ENCODE results near the gene KHSRP. TPM values are rescaled to one million over a fixed set of nuclear protein-coding genes. Genes with fewer than 3 reads are reported as not detected.

Gene KHSRP
- total RNA-seq, 2 donors from 2014 or later = 146 to 277 TPM

- Histone ChIP-seq H3K4me1 (replicated peaks) (no peaks in the 10 kb centered on the region), H3K27me3 (replicated peaks; ENCODE audit: insufficient read depth) (no peaks in the 10 kb centered on the region), H3K27ac (no peak overlapping the region), H3K4me3 (no peak overlapping the region), H3K36me3 (peaks cover 0 to 11% of the 10 kb centered on the region in 2 donors), H3K9me3 (no peaks in the 10 kb centered on the region)
- TF ChIP-seq POLR2A (IDR thresholded peaks at IDR 0.05) (no peak), POLR2AphosphoS5 (IDR thresholded peaks at IDR 0.05) (no peak), CTCF (IDR thresholded peaks at IDR 0.05) (no peak)
- no peak for DNase-seq (ENCODE audit: low spot score)
- intact Hi-C loops (cut with DNase I) = no loop called here
- 94% methylated on average over 7 of the region's 7 CpGs for WGBS
Measured at GRCh38 chr19:6451583-6452222, 27.1 kb upstream of the KHSRP start.

- Histone ChIP-seq H3K4me3 (no peak overlapping the region), H3K9me3 (no peaks in the 10 kb centered on the region), H3K4me1 (replicated peaks) (no peaks in the 10 kb centered on the region), H3K27me3 (replicated peaks; ENCODE audit: insufficient read depth) (no peaks in the 10 kb centered on the region), H3K36me3 (peaks cover 0 to 11% of the 10 kb centered on the region in 2 donors), H3K27ac (no peak overlapping the region)
- WGBS = 99% methylated on average over 5 of the region's 5 CpGs
- TF ChIP-seq CTCF (IDR thresholded peaks at IDR 0.05) = no peak
- no peak for DNase-seq (ENCODE audit: low spot score)
- intact Hi-C loops (cut with DNase I) = no loop called here
Measured at GRCh38 chr19:6450166-6450565, 25.6 kb upstream of the KHSRP start.

GRCh38 chr19:6448045-6448444 lies 23.4 kb upstream of the KHSRP start:
- 81% methylated on average over 3 of the region's 3 CpGs for WGBS
- intact Hi-C loops (cut with DNase I) = no loop called here
- H3K36me3 ChIP-seq = no peaks in the 10 kb centered on the region

GRCh38 chr19:6446452-6446851 lies 21.8 kb upstream of the KHSRP start:
- WGBS = 96% methylated on average over 3 of the region's 3 CpGs
- no peak overlapping the region for H3K4me3 ChIP-seq
- TF ChIP-seq CTCF (IDR thresholded peaks at IDR 0.05) (no peak), POLR2A (IDR thresholded peaks at IDR 0.05) (no peak), POLR2AphosphoS5 (IDR thresholded peaks at IDR 0.05) (no peak)
- no peaks in the 10 kb centered on the region for H3K9me3 ChIP-seq
- intact Hi-C loops (cut with DNase I) = no loop called here
- no peaks in the 10 kb centered on the region for H3K4me1 ChIP-seq (replicated peaks)
- H3K27me3 ChIP-seq (replicated peaks; ENCODE audit: insufficient read depth) = no peaks in the 10 kb centered on the region
- H3K27ac ChIP-seq = no peak overlapping the region
- H3K36me3 ChIP-seq = no peaks in the 10 kb centered on the region
- no peak for DNase-seq (ENCODE audit: low spot score)

More at GRCh38 chr19:6448045-6448444, 23.4 kb upstream of the KHSRP start:
- DNase-seq (ENCODE audit: low spot score) = no peak
- H3K9me3 ChIP-seq = no peaks in the 10 kb centered on the region
- H3K4me1 ChIP-seq (replicated peaks) = no peaks in the 10 kb centered on the region
- H3K27me3 ChIP-seq (replicated peaks; ENCODE audit: insufficient read depth) = no peaks in the 10 kb centered on the region
- H3K27ac ChIP-seq = no peak overlapping the region
- TF ChIP-seq POLR2A (IDR thresholded peaks at IDR 0.05) (no peak), CTCF (IDR thresholded peaks at IDR 0.05) (no peak)
- no peak overlapping the region for H3K4me3 ChIP-seq

- Histone ChIP-seq H3K9me3 (no peaks in the 10 kb centered on the region), H3K4me3 (no peak overlapping the region), H3K27me3 (replicated peaks; ENCODE audit: insufficient read depth) (no peaks in the 10 kb centered on the region), H3K36me3 (no peaks in the 10 kb centered on the region), H3K4me1 (replicated peaks) (no peaks in the 10 kb centered on the region), H3K27ac (no peak overlapping the region)
- WGBS = 97% methylated on average over 13 of the region's 13 CpGs
- no peak for TF ChIP-seq CTCF (IDR thresholded peaks at IDR 0.05)
- no peak for TF ChIP-seq POLR2A (IDR thresholded peaks at IDR 0.05)
- TF ChIP-seq POLR2AphosphoS5 (IDR thresholded peaks at IDR 0.05) = no peak
- intact Hi-C loops (cut with DNase I) = no loop called here
- DNase-seq (ENCODE audit: low spot score) = no peak
Measured at GRCh38 chr19:6443986-6444385, 19.4 kb upstream of the KHSRP start.
